Measurements from ENCODE around the gene SMYD5.

- TF ChIP-seq CTCF (conservative IDR thresholded peaks at IDR 0.05; ENCODE audit: low read length) = no peak
- TF ChIP-seq EZH2phosphoT487 (IDR thresholded peaks at IDR 0.05; ENCODE audit: borderline replicate concordance, low read depth, low read length) = no peak
These were observed 45.8 kb downstream of the SMYD5 start for GRCh38 chr2:73259704-73260337.

Data from OCI-LY7 (cell line).